IPS-20b (cell line): ENCODE measurements around the gene TADA2A.
"Not testable (repeated sequence)": the region's sequence is repeated elsewhere in the genome, so short reads cannot be mapped to it uniquely, and the experiment has no call there.

Source experiments
- H3K27ac ChIP-seq: one replicate; pipeline ENCODE4 v1.5.1; 2013; ENCODE audit warnings: low read length
- H3K27me3 ChIP-seq: 2 replicates; pipeline ENCODE4 v1.6.1; 2013; ENCODE audit warnings: mild to moderate bottlenecking, low read length, inconsistent platforms; ENCODE audit not compliant: insufficient read depth
- H3K36me3 ChIP-seq: 2 replicates; pipeline ENCODE4 v1.6.1; 2013; ENCODE audit warnings: low read depth, mild to moderate bottlenecking, inconsistent platforms, low read length, moderate library complexity; ENCODE audit not compliant: insufficient read depth
- H3K4me1 ChIP-seq: 2 replicates; pipeline ENCODE4 v1.6.1; 2013; ENCODE audit warnings: mild to moderate bottlenecking, control low read depth, inconsistent platforms, low read length, moderate library complexity; ENCODE audit not compliant: insufficient read depth
- H3K4me3 ChIP-seq: 2 replicates; pipeline ENCODE4 v1.5.1; 2013; ENCODE audit warnings: mild to moderate bottlenecking, low read length, inconsistent platforms
- H3K9ac ChIP-seq: 2 replicates; pipeline ENCODE4 v1.6.1; 2013; ENCODE audit warnings: low read depth, mild to moderate bottlenecking, inconsistent platforms, low read length, moderate library complexity
- H3K9me3 ChIP-seq: 2 replicates; pipeline ENCODE4 v1.6.1; 2013; ENCODE audit warnings: mild to moderate bottlenecking, low read depth, low read length, inconsistent platforms; ENCODE audit not compliant: insufficient read depth

Gene TADA2A

GRCh38 chr17:37440424-37440823, 33.7 kb downstream of the TADA2A start:
- peaks cover 69% of the 10 kb centered on the region for H3K36me3 ChIP-seq
- H3K27ac ChIP-seq, result no peak overlapping the region
- H3K9me3 ChIP-seq, result no peaks in the 10 kb centered on the region
- H3K27me3 ChIP-seq, result no peaks in the 10 kb centered on the region
- H3K4me1 ChIP-seq, result no peaks in the 10 kb centered on the region
- no peak overlapping the region for H3K9ac ChIP-seq
- H3K4me3 ChIP-seq, result no peak overlapping the region

- not testable (repeated sequence) for H3K9me3 ChIP-seq, H3K9ac ChIP-seq, H3K4me1 ChIP-seq, H3K27me3 ChIP-seq, H3K4me3 ChIP-seq, H3K27ac ChIP-seq
- H3K36me3 ChIP-seq, result peaks cover 76% of the 10 kb centered on the region
Measured at GRCh38 chr17:37441369-37442014, 34.8 kb downstream of the TADA2A start.

- no peaks in the 10 kb centered on the region for H3K27me3 ChIP-seq
- H3K4me3 ChIP-seq, result no peak overlapping the region
- no peaks in the 10 kb centered on the region for H3K9me3 ChIP-seq
- no peak overlapping the region for H3K27ac ChIP-seq
- H3K36me3 ChIP-seq, result peaks cover 73% of the 10 kb centered on the region
- H3K4me1 ChIP-seq, result peaks cover 10% of the 10 kb centered on the region
- H3K9ac ChIP-seq, result no peak overlapping the region
Measured at GRCh38 chr17:37446027-37446426, 39.3 kb downstream of the TADA2A start.

GRCh38 chr17:37447641-37448040, 41.0 kb downstream of the TADA2A start:
- Histone ChIP-seq H3K4me1 (peaks cover 10% of the 10 kb centered on the region), H3K4me3 (no peak overlapping the region), H3K9ac (no peak overlapping the region), H3K36me3 (peaks cover 57% of the 10 kb centered on the region), H3K9me3 (no peaks in the 10 kb centered on the region), H3K27ac (no peak overlapping the region), H3K27me3 (no peaks in the 10 kb centered on the region)

- Histone ChIP-seq H3K27me3 (no peaks in the 10 kb centered on the region), H3K27ac (peak overlapping the region; percentile 46), H3K4me1 (peaks cover 13% of the 10 kb centered on the region), H3K36me3 (peaks cover 34% of the 10 kb centered on the region), H3K9me3 (no peaks in the 10 kb centered on the region), H3K9ac (peak overlapping the region; percentile 60; the same call in 1 of the 2 replicates), H3K4me3 (no peak overlapping the region)
Measured at GRCh38 chr17:37450112-37450511, 43.4 kb downstream of the TADA2A start.

GRCh38 chr17:37457801-37458200, 51.1 kb downstream of the TADA2A start:
- H3K36me3 ChIP-seq, H3K4me1 ChIP-seq, H3K4me3 ChIP-seq, H3K27me3 ChIP-seq, H3K27ac ChIP-seq, H3K9me3 ChIP-seq, H3K9ac ChIP-seq: not testable (repeated sequence)

GRCh38 chr17:37458805-37459204, 52.1 kb downstream of the TADA2A start:
- H3K4me3 ChIP-seq, result no peak overlapping the region
- H3K36me3 ChIP-seq, result 0 out of 2 replicates have a peak, but pooled peaks cover 10% of the 10 kb centered on the region
- H3K27me3 ChIP-seq, result no peaks in the 10 kb centered on the region
- no peak overlapping the region for H3K9ac ChIP-seq
- no peaks in the 10 kb centered on the region for H3K9me3 ChIP-seq
- no peak overlapping the region for H3K27ac ChIP-seq
- peaks cover 7% of the 10 kb centered on the region; the same call in 1 of the 2 replicates for H3K4me1 ChIP-seq

GRCh38 chr17:37461668-37462067, 55.0 kb downstream of the TADA2A start:
- Histone ChIP-seq H3K9ac (no peak overlapping the region), H3K27me3 (no peaks in the 10 kb centered on the region), H3K27ac (no peak overlapping the region), H3K4me1 (no peaks in the 10 kb centered on the region), H3K4me3 (no peak overlapping the region), H3K36me3 (peaks cover 25% of the 10 kb centered on the region), H3K9me3 (no peaks in the 10 kb centered on the region)

GRCh38 chr17:37462492-37462891, 55.8 kb downstream of the TADA2A start:
- peaks cover 33% of the 10 kb centered on the region for H3K36me3 ChIP-seq
- no peak overlapping the region for H3K4me3 ChIP-seq
- no peaks in the 10 kb centered on the region for H3K27me3 ChIP-seq
- H3K9me3 ChIP-seq, result no peaks in the 10 kb centered on the region
- no peak overlapping the region for H3K27ac ChIP-seq
- H3K4me1 ChIP-seq, result no peaks in the 10 kb centered on the region
- H3K9ac ChIP-seq, result no peak overlapping the region

GRCh38 chr17:37463039-37463438, 56.4 kb downstream of the TADA2A start:
- Histone ChIP-seq H3K27me3 (no peaks in the 10 kb centered on the region), H3K4me1 (no peaks in the 10 kb centered on the region), H3K9me3 (no peaks in the 10 kb centered on the region), H3K9ac (no peak overlapping the region), H3K36me3 (peaks cover 39% of the 10 kb centered on the region), H3K27ac (no peak overlapping the region), H3K4me3 (no peak overlapping the region)

GRCh38 chr17:37465069-37465616, 58.5 kb downstream of the TADA2A start:
- no peaks in the 10 kb centered on the region for H3K4me1 ChIP-seq
- H3K27ac ChIP-seq, result no peak overlapping the region
- H3K9me3 ChIP-seq, result no peaks in the 10 kb centered on the region
- no peak overlapping the region for H3K4me3 ChIP-seq
- no peaks in the 10 kb centered on the region for H3K27me3 ChIP-seq
- H3K9ac ChIP-seq, result no peak overlapping the region
- H3K36me3 ChIP-seq, result peaks cover 51% of the 10 kb centered on the region

- H3K36me3 ChIP-seq, result peaks cover 61% of the 10 kb centered on the region
- no peak overlapping the region for H3K4me3 ChIP-seq
- no peaks in the 10 kb centered on the region for H3K4me1 ChIP-seq
- no peak overlapping the region for H3K9ac ChIP-seq
- H3K9me3 ChIP-seq, result no peaks in the 10 kb centered on the region
- no peak overlapping the region for H3K27ac ChIP-seq
- no peaks in the 10 kb centered on the region for H3K27me3 ChIP-seq
Measured at GRCh38 chr17:37466471-37466870, 59.8 kb downstream of the TADA2A start.
